ENCODE results near the gene SRGN. TPM values are rescaled to one million over a fixed set of nuclear protein-coding genes. Genes with fewer than 3 reads are reported as not detected.
"Not testable (repeated sequence)": the region's sequence is repeated elsewhere in the genome, so short reads cannot be mapped to it uniquely, and the experiment has no call there.

SRGN gene
- total RNA-seq, 3 donors from 2014 or later = 15.6 to 54.6 (median 43.9) TPM

DNA sequence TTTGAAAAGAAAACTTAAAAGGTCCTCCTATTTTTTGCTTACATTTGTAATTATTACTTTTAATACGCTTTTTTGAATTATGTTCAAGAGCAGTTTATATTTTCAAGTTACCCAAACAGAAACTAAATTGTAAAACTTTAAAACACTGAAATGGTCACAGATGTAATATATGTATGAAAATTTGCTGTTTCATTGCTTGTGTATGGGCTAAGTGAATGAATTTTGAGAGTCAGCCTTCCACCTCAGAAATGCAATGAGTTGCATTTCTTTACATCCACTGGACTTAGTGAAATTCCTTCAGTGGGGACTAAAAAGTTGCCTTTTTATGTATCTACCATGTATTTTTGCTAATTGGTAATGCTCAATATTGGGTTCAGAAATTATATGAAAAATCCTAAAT is 37.7 kb downstream of the SRGN start:
- DNase-seq = no peak
- Histone ChIP-seq H3K4me1 (ENCODE audit: low read depth) (peaks cover 13% of the 10 kb centered on the region), H3K9me3 (no peaks in the 10 kb centered on the region), H3K36me3 (ENCODE audit: low read depth) (no peaks in the 10 kb centered on the region), H3K4me3 (no peak overlapping the region)
- intact Hi-C loops (cut with DNase I, micrococcal nuclease) = no loop called here
- TF ChIP-seq, protein P1, sequence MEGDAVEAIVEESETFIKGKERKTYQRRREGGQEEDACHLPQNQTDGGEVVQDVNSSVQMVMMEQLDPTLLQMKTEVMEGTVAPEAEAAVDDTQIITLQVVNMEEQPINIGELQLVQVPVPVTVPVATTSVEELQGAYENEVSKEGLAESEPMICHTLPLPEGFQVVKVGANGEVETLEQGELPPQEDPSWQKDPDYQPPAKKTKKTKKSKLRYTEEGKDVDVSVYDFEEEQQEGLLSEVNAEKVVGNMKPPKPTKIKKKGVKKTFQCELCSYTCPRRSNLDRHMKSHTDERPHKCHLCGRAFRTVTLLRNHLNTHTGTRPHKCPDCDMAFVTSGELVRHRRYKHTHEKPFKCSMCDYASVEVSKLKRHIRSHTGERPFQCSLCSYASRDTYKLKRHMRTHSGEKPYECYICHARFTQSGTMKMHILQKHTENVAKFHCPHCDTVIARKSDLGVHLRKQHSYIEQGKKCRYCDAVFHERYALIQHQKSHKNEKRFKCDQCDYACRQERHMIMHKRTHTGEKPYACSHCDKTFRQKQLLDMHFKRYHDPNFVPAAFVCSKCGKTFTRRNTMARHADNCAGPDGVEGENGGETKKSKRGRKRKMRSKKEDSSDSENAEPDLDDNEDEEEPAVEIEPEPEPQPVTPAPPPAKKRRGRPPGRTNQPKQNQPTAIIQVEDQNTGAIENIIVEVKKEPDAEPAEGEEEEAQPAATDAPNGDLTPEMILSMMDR (IDR thresholded peaks at IDR 0.05) = no peak
- no peak for ATAC-seq

DNA sequence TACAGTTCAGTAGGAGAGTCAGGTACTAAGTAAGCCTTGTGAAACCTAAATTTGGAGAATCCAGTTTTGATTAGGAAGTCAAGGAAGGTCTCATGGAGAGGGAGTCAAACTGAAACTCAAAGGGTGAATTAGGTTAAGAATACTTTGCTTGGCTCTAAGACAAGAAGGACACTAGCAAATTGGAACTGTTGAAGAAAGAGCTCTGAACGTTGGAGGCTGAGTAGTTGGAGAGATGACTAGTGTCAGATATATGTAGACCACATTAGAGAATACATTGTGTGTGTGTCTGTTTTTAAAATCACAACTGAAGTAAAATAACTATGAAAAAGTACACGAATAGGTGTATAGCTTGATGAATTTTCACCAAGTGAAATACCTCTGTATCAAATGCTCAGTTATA is 42.3 kb downstream of the SRGN start:
- intact Hi-C loops (cut with DNase I, micrococcal nuclease) = no loop called here
- ATAC-seq = no peak
- Histone ChIP-seq H3K4me1 (ENCODE audit: low read depth) (peaks cover 8% of the 10 kb centered on the region), H3K36me3 (ENCODE audit: low read depth) (no peaks in the 10 kb centered on the region), H3K9me3 (no peaks in the 10 kb centered on the region), H3K4me3 (no peak overlapping the region)
- TF ChIP-seq, protein P1 (IDR thresholded peaks at IDR 0.05) = no peak
- DNase-seq = no peak

DNA sequence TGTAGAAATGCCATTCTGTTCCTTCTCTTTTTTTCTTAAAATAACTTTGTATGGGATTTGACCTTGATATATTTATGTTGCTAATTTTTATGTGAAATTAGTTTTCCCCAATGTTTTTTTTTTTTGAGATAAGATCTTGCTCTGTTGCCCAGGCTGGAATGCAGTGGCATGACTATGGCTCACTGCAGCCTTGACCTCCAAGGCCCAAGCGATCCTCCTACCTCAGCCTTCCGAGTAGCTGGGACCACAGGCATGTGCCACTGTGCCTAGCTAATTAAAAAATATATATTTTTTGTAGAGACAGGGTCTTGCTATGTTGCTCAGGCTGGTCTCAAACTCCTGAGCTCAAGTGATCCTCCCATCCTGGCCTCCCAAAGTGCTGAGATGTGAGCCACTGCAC is 52.1 kb downstream of the SRGN start:
- intact Hi-C loops (cut with DNase I, micrococcal nuclease) = no loop called here
- DNase-seq = no peak
- no peaks in the 10 kb centered on the region for H3K9me3 ChIP-seq
- TF ChIP-seq, protein P1 (IDR thresholded peaks at IDR 0.05) = no peak
- ATAC-seq = no peak
- peaks cover 6% of the 10 kb centered on the region for H3K4me1 ChIP-seq (ENCODE audit: low read depth)
- H3K4me3 ChIP-seq = no peak overlapping the region
- no peaks in the 10 kb centered on the region for H3K36me3 ChIP-seq (ENCODE audit: low read depth)

DNA sequence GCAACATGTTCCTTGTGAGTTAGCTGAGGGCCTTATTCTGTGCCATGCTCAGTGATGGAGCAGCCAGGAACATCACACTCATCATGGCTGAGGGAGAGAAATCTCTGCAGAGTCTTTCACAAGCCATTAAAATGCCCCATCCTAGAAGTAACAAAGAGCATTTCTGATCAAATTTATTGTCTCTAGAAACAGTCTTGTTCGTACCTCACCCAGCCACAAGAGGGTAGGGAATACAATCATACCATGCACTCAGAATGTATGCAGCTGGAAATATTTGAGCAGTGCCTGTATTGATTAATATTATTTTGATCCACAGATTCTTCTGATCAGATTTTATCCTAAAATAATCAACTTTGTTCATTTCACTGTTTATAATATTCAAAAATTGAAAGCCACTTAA is 53.4 kb downstream of the SRGN start:
- DNase-seq = no peak
- Histone ChIP-seq H3K4me3 (no peak overlapping the region), H3K4me1 (ENCODE audit: low read depth) (peaks cover 6% of the 10 kb centered on the region), H3K9me3 (no peaks in the 10 kb centered on the region), H3K36me3 (ENCODE audit: low read depth) (no peaks in the 10 kb centered on the region)
- no peak for ATAC-seq
- TF ChIP-seq, protein P1 (IDR thresholded peaks at IDR 0.05) = no peak
- intact Hi-C loops (cut with DNase I, micrococcal nuclease) = no loop called here

DNA sequence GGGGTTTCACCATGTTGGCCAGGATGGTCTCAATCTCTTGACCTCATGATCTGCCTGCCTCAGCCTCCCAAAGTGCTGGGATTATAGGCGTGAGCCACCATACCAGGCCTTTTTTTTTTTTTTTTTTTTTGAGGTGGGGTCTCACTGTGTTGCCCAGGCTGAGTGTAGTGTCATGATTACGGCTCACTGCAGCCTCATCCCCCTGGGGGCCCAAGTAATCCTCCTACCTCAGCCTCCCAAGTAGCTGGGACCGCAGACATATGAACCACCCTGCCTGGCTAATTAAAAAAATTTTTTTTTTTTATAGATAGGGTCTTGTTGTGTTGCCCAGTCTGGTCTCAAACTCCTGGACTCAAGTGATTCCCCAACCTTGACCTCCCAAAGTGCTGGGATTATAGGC is 54.2 kb downstream of the SRGN start:
- H3K4me1 ChIP-seq (ENCODE audit: low read depth); DNase-seq; H3K9me3 ChIP-seq; H3K4me3 ChIP-seq; H3K36me3 ChIP-seq (ENCODE audit: low read depth); intact Hi-C loops (cut with DNase I, micrococcal nuclease); ATAC-seq: not testable (repeated sequence)

DNA sequence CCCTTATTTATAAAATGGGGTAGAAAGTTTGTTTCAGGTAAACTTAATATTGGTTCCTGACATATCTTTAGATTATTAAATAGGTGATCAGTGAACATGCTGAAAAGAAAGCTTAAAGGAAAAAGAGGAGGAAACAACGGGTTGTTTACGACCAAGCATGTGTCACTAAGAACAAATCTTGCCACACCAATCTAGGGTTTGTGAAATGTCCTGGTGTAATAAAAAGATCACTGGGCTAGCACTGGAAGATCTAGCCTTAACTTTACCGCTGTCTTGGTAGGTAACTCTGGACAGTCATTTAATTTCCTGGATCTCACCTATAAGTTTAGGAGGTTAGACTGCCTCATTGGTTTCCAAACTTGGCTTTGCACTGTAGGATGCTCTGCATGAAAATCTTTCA is 55.1 kb downstream of the SRGN start:
- ATAC-seq = peak; percentile 95
- TF ChIP-seq, protein P1 (IDR thresholded peaks at IDR 0.05) = no peak
- Histone ChIP-seq H3K36me3 (ENCODE audit: low read depth) (no peaks in the 10 kb centered on the region), H3K4me1 (ENCODE audit: low read depth) (peaks cover 6% of the 10 kb centered on the region), H3K4me3 (no peak overlapping the region), H3K9me3 (no peaks in the 10 kb centered on the region)
- intact Hi-C loops (cut with DNase I, micrococcal nuclease) = no loop called here
- DNase-seq = no peak

Data from mucosa of descending colon (tissue), 3 donors.